Immature natural killer cell (primary cell): ENCODE measurements around the gene DLG2. TPM values are rescaled to one million over a fixed set of nuclear protein-coding genes. Genes with fewer than 3 reads are reported as not detected.

Source experiments
- DNase-seq, 3 donors: peaks; one replicate each; pipeline ENCODE4 v3.0.0; 2022; ENCODE audit warnings: mixed read lengths in 1 of 3
- H3K27ac Mint-ChIP-seq, 6 donors: one replicate each; pipeline ENCODE4 v1.8.0; 2020; ENCODE audit warnings: mixed read lengths in 6 of 6, mild to moderate bottlenecking in 5 of 6, inconsistent platforms in 4 of 6, moderate library complexity in 3 of 6
- H3K27me3 Mint-ChIP-seq, 3 donors: one replicate each; pipeline ENCODE4 v1.8.0; 2020 to 2021; ENCODE audit warnings: low read depth in 3 of 3, mild to moderate bottlenecking in 3 of 3, mixed read lengths in 3 of 3, moderate library complexity in 3 of 3, inconsistent platforms in 1 of 3
- H3K36me3 Mint-ChIP-seq, 3 donors: one replicate each; pipeline ENCODE4 v1.8.0; 2020; ENCODE audit warnings: mixed read lengths in 3 of 3, inconsistent platforms in 2 of 3, mild to moderate bottlenecking in 2 of 3
- H3K4me1 Mint-ChIP-seq, 2 donors: one replicate each; pipeline ENCODE4 v1.8.0; 2020; ENCODE audit warnings: inconsistent platforms in 2 of 2, mild to moderate bottlenecking in 2 of 2, mixed read lengths in 2 of 2, moderate library complexity in 1 of 2
- H3K4me3 Mint-ChIP-seq, 5 donors: one replicate each; pipeline ENCODE4 v1.8.0; 2020; ENCODE audit warnings: mild to moderate bottlenecking in 5 of 5, mixed read lengths in 5 of 5, inconsistent platforms in 3 of 5, moderate library complexity in 3 of 5
- H3K9me3 Mint-ChIP-seq, 6 donors: one replicate each; pipeline ENCODE4 v1.8.0; 2020; ENCODE audit warnings: mild to moderate bottlenecking in 6 of 6, mixed read lengths in 6 of 6, inconsistent platforms in 4 of 6, moderate library complexity in 3 of 6
- polyA plus RNA-seq, 3 donors: library from polyadenylated mRNA; unstranded; fragments of 300-500 nt; fragmentation: Illumina TruSeq; gene quantifications; one replicate each; pipeline ENCODE4 v1.2.3, GENCODE V29; 2021

The DLG2 gene
- polyA plus RNA-seq, 3 donors from 2014 or later: 0.57 to 1.9 (median 1.2) TPM

DNA sequence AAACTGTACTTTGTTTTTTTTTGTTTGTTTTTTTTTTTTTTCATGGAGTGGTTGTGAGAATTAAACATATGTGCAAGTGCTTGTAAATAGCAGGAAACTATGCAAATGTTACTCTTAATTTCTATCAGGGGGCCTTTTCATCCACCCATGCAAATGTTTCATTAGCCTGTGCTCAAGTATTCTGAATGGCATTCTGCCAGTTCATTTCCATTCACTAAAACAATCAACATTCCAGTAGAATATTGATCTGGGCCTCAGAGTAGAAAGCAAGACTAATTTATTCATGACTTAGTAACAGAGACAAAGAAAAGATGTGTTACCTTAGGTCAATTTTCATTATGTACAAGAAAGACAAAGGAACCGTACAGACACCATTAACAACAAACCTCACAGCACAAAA is 971.4 kb downstream of the DLG2 start:
- H3K4me1 Mint-ChIP-seq: no peaks in the 10 kb centered on the region
- no peaks in the 10 kb centered on the region for H3K36me3 Mint-ChIP-seq
- no peak for DNase-seq
- H3K27ac Mint-ChIP-seq: no peak overlapping the region
- peaks cover 3 to 55% (median 20%) of the 10 kb centered on the region in 6 donors for H3K9me3 Mint-ChIP-seq
- H3K27me3 Mint-ChIP-seq: peaks cover 0 to 2% (median 0%) of the 10 kb centered on the region in 3 donors
- H3K4me3 Mint-ChIP-seq: no peak overlapping the region

GRCh38 chr11:84648471-84648870 is 978.7 kb downstream of the DLG2 start:
- no peak overlapping the region for H3K4me3 Mint-ChIP-seq
- no peaks in the 10 kb centered on the region for H3K36me3 Mint-ChIP-seq
- no peak overlapping the region for H3K27ac Mint-ChIP-seq
- H3K27me3 Mint-ChIP-seq: peaks cover 0 to 2% (median 0%) of the 10 kb centered on the region in 3 donors
- no peaks in the 10 kb centered on the region for H3K4me1 Mint-ChIP-seq
- peaks cover 3 to 36% (median 12%) of the 10 kb centered on the region in 6 donors for H3K9me3 Mint-ChIP-seq
- no peak for DNase-seq

DNA sequence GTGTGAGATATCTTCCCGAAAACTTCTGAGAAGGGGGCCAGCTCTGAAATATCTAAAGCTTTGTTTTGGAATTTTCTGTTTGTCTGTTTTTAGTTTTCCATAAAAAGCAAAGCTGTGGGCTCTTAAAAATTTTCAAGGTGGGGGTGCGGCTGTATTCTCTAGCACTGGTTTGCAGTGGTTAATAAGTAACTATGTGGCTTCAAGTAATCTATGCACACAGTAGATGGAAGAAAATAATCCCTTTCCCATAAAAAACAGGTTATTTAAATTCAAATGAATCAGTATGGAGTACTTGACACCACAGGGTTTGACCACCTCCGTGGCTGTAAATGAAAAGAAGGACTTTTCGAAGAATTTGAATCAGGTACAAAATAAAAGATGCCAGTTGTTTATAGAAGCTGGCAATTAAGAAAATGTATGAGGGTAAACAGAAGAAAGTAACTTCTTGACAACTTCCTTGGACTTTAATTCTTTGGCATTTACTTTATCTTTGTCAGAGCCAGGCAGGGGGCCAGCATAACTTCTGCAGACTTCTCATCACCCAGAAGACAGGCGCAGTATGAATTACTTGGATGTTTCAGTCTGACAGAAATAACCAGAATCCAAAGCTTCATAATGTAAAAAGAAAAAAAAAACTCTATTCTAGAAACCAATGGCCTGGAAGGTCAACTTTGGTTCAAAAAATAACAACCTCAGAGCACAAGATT is 981.0 kb downstream of the DLG2 start:
- Mint-ChIP-seq H3K9me3 (peaks cover 0 to 25% (median 10%) of the 10 kb centered on the region in 6 donors), H3K4me1 (no peaks in the 10 kb centered on the region), H3K27ac (no peak overlapping the region), H3K4me3 (no peak overlapping the region), H3K27me3 (peaks cover 0 to 2% (median 0%) of the 10 kb centered on the region in 3 donors), H3K36me3 (no peaks in the 10 kb centered on the region)
- no peak for DNase-seq

- Mint-ChIP-seq H3K36me3 (no peaks in the 10 kb centered on the region), H3K9me3 (peaks cover 0 to 12% (median 5%) of the 10 kb centered on the region in 6 donors), H3K27ac (no peak overlapping the region), H3K4me3 (no peak overlapping the region), H3K4me1 (no peaks in the 10 kb centered on the region), H3K27me3 (no peaks in the 10 kb centered on the region)
- DNase-seq: no peak
Observed at GRCh38 chr11:84642500-84642899, 984.6 kb downstream of the DLG2 start.

DNA sequence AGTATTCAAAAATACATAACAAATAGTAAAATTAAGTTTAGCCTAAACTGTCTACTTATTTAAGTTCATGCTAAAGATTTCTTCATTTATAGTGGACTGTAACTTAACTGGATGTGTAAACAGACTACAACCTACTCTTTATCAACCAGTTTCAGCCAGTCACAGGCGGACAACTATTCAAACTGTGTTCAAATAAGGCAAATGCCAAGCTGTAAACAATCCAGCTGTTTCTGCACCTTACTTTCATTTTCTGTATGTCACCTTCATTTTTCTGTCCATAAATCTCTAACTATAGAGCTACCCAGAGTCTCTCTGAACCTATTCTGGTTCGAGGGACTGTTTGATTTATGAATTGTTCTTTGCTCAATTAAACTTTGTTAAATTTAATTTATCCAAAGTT is 992.8 kb downstream of the DLG2 start:
- Mint-ChIP-seq H3K9me3 (peaks cover 0 to 21% (median 5%) of the 10 kb centered on the region in 6 donors), H3K36me3 (no peaks in the 10 kb centered on the region), H3K4me1 (no peaks in the 10 kb centered on the region), H3K27me3 (no peaks in the 10 kb centered on the region), H3K4me3 (no peak overlapping the region), H3K27ac (no peak overlapping the region)
- DNase-seq: no peak

DNA sequence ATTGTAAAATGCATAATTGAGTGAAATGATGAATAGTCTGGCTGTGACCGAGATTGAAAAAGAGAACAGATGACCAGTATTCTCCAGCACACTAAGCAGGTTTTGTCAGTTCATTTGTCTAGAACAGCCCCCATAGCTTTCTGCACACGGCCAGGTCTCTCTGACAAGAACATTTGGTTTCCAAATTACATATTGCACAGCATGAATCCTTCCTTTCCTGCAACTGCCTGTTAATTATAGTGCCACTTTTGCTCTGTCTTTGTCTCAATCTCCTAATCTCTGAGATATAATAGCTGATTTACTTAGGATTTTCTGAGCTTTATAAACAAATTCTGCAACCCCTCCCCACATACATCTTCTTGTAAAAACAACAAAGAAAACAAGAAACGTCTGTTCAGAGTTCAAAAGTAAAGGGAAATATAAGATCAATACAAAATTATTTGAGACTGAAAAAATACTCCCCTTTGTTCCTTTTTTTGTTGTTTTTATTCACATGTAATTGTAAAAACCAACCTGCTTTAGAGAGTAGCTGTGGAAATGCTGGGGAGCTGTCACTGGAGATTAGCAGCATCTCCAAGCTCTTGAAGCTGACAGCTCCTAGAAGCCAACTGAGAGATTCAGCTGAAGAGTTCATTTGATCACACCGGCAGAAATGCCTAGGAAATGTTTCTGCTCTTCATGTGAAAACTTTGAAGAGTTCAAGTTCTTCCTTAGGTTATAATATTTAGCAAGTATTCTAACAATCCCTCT is 998.1 kb downstream of the DLG2 start:
- Mint-ChIP-seq H3K36me3 (no peaks in the 10 kb centered on the region), H3K27me3 (peaks cover 0 to 3% (median 0%) of the 10 kb centered on the region in 3 donors), H3K4me1 (no peaks in the 10 kb centered on the region), H3K27ac (no peak overlapping the region), H3K9me3 (peaks cover 2 to 35% (median 13%) of the 10 kb centered on the region in 6 donors), H3K4me3 (no peak overlapping the region)
- no peak for DNase-seq

GRCh38 chr11:84626256-84626655 is 1000.9 kb downstream of the DLG2 start:
- no peaks in the 10 kb centered on the region for H3K4me1 Mint-ChIP-seq
- DNase-seq: no peak
- peaks cover 0 to 3% (median 0%) of the 10 kb centered on the region in 3 donors for H3K27me3 Mint-ChIP-seq
- H3K36me3 Mint-ChIP-seq: no peaks in the 10 kb centered on the region
- peaks cover 7 to 37% (median 15%) of the 10 kb centered on the region in 6 donors for H3K9me3 Mint-ChIP-seq
- no peak overlapping the region for H3K27ac Mint-ChIP-seq
- H3K4me3 Mint-ChIP-seq: no peak overlapping the region

DNA sequence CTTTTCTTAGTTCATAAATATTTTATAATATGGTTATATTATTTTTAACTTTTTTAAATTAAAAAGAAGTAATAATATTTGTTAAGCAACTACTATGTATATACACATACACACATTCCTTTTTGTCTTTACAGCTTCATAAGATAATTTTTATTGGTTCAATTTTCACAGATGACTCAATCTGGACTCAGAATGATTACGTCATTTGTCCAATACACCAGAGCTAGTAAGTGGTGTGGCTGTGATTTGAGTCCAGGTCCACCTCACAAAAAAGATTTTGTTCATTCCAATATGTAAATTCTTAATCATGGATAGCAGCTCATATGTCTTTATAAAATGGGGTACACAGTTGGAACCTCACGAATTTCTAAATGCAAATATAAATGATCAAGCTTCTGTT is 1014.5 kb downstream of the DLG2 start:
- H3K27ac Mint-ChIP-seq: no peak overlapping the region
- H3K9me3 Mint-ChIP-seq: peaks cover 3 to 38% (median 7%) of the 10 kb centered on the region in 6 donors
- H3K27me3 Mint-ChIP-seq: no peaks in the 10 kb centered on the region
- no peaks in the 10 kb centered on the region for H3K4me1 Mint-ChIP-seq
- DNase-seq: no peak
- no peaks in the 10 kb centered on the region for H3K36me3 Mint-ChIP-seq
- no peak overlapping the region for H3K4me3 Mint-ChIP-seq

DNA sequence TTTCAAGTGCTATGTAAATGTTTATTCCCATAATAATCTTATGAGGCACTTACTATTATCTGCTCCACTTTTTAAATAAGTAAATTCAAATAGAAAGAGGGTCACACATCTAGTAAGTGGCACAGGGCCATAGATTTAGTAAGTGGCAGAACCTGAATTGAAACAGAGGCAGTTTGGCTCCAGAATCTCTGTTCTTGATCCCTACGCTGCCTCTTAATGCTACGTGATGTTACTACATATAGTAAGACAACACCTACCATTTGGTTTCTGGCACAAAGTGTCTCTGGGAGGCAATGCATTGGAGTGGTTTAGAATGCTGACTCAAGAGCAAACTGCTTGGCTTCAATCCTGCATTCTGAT is 1018.3 kb downstream of the DLG2 start:
- no peaks in the 10 kb centered on the region for H3K4me1 Mint-ChIP-seq
- peaks cover 2 to 26% (median 8%) of the 10 kb centered on the region in 6 donors for H3K9me3 Mint-ChIP-seq
- no peaks in the 10 kb centered on the region for H3K36me3 Mint-ChIP-seq

GRCh38 chr11:84607975-84608836 is 1018.9 kb downstream of the DLG2 start:
- no peak overlapping the region for H3K4me3 Mint-ChIP-seq
- peaks cover 0 to 2% (median 1%) of the 10 kb centered on the region in 3 donors for H3K27me3 Mint-ChIP-seq
- no peak overlapping the region for H3K27ac Mint-ChIP-seq
- peaks cover 2 to 26% (median 8%) of the 10 kb centered on the region in 6 donors for H3K9me3 Mint-ChIP-seq
- no peaks in the 10 kb centered on the region for H3K36me3 Mint-ChIP-seq
- no peak for DNase-seq
- no peaks in the 10 kb centered on the region for H3K4me1 Mint-ChIP-seq

More for the DNA sequence above, 1018.3 kb downstream of the DLG2 start:
- Mint-ChIP-seq H3K27me3 (peaks cover 0 to 2% (median 1%) of the 10 kb centered on the region in 3 donors), H3K27ac (no peak overlapping the region), H3K4me3 (no peak overlapping the region)
- DNase-seq: no peak

- peaks cover 0 to under 1% (median 0%) of the 10 kb centered on the region in 3 donors for H3K27me3 Mint-ChIP-seq
- no peak overlapping the region for H3K4me3 Mint-ChIP-seq
- H3K36me3 Mint-ChIP-seq: no peaks in the 10 kb centered on the region
- H3K27ac Mint-ChIP-seq: no peak overlapping the region
- H3K4me1 Mint-ChIP-seq: no peaks in the 10 kb centered on the region
- no peak for DNase-seq
- peaks cover 5 to 29% (median 15%) of the 10 kb centered on the region in 6 donors for H3K9me3 Mint-ChIP-seq
Observed at GRCh38 chr11:84594602-84595001, 1032.5 kb downstream of the DLG2 start.

- no peaks in the 10 kb centered on the region for H3K4me1 Mint-ChIP-seq
- H3K9me3 Mint-ChIP-seq: peaks cover 9 to 25% (median 16%) of the 10 kb centered on the region in 6 donors
- DNase-seq: no peak
- no peak overlapping the region for H3K4me3 Mint-ChIP-seq
- H3K36me3 Mint-ChIP-seq: no peaks in the 10 kb centered on the region
- peaks cover 0 to 2% (median 0%) of the 10 kb centered on the region in 3 donors for H3K27me3 Mint-ChIP-seq
- no peak overlapping the region for H3K27ac Mint-ChIP-seq
Observed at GRCh38 chr11:84590106-84590505, 1037.0 kb downstream of the DLG2 start.

- no peak for DNase-seq
- no peaks in the 10 kb centered on the region for H3K36me3 Mint-ChIP-seq
- H3K27ac Mint-ChIP-seq: no peak overlapping the region
- peaks cover 0 to 2% (median 0%) of the 10 kb centered on the region in 3 donors for H3K27me3 Mint-ChIP-seq
- peaks cover 7 to 18% (median 14%) of the 10 kb centered on the region in 6 donors for H3K9me3 Mint-ChIP-seq
- H3K4me3 Mint-ChIP-seq: no peak overlapping the region
- H3K4me1 Mint-ChIP-seq: no peaks in the 10 kb centered on the region
Observed at GRCh38 chr11:84588131-84588829, 1038.9 kb downstream of the DLG2 start.
